ENCODE data around the gene SLC6A3. TPM values are rescaled to one million over a fixed set of nuclear protein-coding genes. Genes with fewer than 3 reads are reported as not detected.

The SLC6A3 gene
- total RNA-seq, 2 donors from 2014 or later, result not detected

DNA sequence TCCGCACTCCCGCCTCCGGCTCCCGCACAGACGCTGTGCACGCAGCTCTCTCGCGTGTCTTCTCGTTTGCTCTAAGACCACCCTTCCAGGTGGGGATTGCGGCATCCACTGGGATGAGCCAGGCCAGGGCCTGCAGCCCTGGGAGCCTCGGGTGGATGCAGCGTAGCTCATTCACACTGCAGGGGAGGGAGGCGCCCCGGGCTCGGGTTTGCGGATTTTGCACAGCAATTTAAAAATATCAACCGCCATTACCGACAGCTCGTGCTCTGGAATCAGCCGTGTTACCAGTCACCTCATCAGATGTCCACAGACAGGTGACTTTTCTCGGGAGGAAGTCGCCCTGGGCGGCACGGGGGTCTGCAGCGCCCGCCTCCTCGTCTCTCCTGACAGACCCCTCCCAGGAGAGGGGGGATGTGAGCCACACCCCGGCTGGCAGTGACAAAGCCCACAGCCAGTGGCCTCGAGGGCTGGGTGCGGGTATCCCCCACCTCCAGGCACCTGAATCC lies 20.8 kb upstream of the SLC6A3 start:
- intact Hi-C loops (cut with DNase I), result no loop called here
- no peak for DNase-seq
- H3K4me1 ChIP-seq, result no peaks in the 10 kb centered on the region
- H3K9ac ChIP-seq (ENCODE audit: low read depth in 2 of 2, low read length in 2 of 2), result no peak overlapping the region
- TF ChIP-seq, protein P1, sequence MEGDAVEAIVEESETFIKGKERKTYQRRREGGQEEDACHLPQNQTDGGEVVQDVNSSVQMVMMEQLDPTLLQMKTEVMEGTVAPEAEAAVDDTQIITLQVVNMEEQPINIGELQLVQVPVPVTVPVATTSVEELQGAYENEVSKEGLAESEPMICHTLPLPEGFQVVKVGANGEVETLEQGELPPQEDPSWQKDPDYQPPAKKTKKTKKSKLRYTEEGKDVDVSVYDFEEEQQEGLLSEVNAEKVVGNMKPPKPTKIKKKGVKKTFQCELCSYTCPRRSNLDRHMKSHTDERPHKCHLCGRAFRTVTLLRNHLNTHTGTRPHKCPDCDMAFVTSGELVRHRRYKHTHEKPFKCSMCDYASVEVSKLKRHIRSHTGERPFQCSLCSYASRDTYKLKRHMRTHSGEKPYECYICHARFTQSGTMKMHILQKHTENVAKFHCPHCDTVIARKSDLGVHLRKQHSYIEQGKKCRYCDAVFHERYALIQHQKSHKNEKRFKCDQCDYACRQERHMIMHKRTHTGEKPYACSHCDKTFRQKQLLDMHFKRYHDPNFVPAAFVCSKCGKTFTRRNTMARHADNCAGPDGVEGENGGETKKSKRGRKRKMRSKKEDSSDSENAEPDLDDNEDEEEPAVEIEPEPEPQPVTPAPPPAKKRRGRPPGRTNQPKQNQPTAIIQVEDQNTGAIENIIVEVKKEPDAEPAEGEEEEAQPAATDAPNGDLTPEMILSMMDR (IDR thresholded peaks at IDR 0.05), result no peak
- H3K27ac ChIP-seq, result no peak overlapping the region
- H3K4me3 ChIP-seq, result no peak overlapping the region
- no peaks in the 10 kb centered on the region for H3K36me3 ChIP-seq
- H3K9me3 ChIP-seq, result no peaks in the 10 kb centered on the region
- no peaks in the 10 kb centered on the region for H3K27me3 ChIP-seq

DNA sequence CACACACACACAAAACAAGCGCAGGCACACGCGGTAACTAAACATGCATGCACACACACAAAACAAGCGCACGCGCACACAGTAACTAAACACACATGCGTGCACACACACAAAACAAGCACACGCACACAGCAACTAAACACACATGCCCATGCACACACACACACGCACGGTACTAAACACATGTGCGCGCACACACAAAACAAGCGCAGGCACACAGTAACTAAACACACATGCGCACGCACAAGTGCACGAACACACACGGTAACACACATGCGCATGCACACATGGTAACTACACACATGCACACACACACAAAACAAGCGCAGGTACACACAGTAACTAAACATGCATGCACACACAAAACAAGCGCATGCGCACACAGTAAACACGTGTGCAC lies 19.9 kb upstream of the SLC6A3 start:
- H3K27ac ChIP-seq, result no peak overlapping the region
- H3K27me3 ChIP-seq, result no peaks in the 10 kb centered on the region
- H3K36me3 ChIP-seq, result no peaks in the 10 kb centered on the region
- no peaks in the 10 kb centered on the region for H3K4me1 ChIP-seq
- TF ChIP-seq, protein P1 (IDR thresholded peaks at IDR 0.05), result no peak
- no peak for DNase-seq
- no peak overlapping the region for H3K9ac ChIP-seq (ENCODE audit: low read depth in 2 of 2, low read length in 2 of 2)
- intact Hi-C loops (cut with DNase I), result no loop called here
- no peak overlapping the region for H3K4me3 ChIP-seq
- H3K9me3 ChIP-seq, result no peaks in the 10 kb centered on the region

DNA sequence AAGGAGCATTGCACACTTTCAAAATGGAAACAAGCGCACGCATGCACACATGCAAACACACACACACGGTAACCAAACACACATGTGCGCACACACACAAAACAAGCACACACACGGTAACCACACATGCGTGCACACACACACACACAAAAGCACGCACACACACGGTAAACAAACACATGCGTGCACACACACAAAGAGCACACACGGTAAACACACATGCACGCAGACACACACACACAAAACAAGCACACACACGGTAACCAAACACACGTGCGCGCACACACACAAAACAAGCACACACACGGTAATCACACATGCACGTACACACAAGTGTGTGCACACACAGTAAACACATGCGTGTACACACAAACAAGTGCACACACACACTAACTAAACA lies 19.3 kb upstream of the SLC6A3 start:
- Histone ChIP-seq H3K9ac (ENCODE audit: low read depth in 2 of 2, low read length in 2 of 2) (no peak overlapping the region), H3K4me1 (no peaks in the 10 kb centered on the region), H3K27me3 (no peaks in the 10 kb centered on the region), H3K9me3 (no peaks in the 10 kb centered on the region), H3K36me3 (no peaks in the 10 kb centered on the region), H3K4me3 (no peak overlapping the region), H3K27ac (no peak overlapping the region)
- DNase-seq, result no peak
- TF ChIP-seq, protein P1 (IDR thresholded peaks at IDR 0.05), result no peak
- intact Hi-C loops (cut with DNase I), result no loop called here

DNA sequence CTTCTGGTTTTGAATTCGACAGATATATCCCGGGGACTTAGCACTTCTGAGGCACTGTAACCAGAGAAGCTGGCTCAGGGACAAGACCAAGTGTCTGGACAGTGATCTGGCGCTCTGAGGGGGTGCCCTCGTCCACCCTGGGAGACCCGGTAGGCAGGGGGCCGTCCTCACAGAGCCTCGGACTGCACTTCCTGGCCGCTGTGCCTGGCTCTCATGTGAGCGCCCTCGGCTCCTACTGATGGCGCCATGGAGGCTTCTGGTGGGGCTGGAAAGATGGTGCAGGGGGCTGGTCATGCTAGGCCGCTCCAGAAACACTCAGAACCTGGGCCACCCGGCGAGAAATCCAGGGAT lies 18.8 kb upstream of the SLC6A3 start:
- H3K9ac ChIP-seq (ENCODE audit: low read depth in 2 of 2, low read length in 2 of 2), result no peak overlapping the region
- H3K27me3 ChIP-seq, result no peaks in the 10 kb centered on the region
- no peak overlapping the region for H3K27ac ChIP-seq
- H3K9me3 ChIP-seq, result no peaks in the 10 kb centered on the region
- no peaks in the 10 kb centered on the region for H3K4me1 ChIP-seq
- no peaks in the 10 kb centered on the region for H3K36me3 ChIP-seq
- no peak for DNase-seq
- intact Hi-C loops (cut with DNase I), result no loop called here
- TF ChIP-seq, protein P1 (IDR thresholded peaks at IDR 0.05), result no peak
- H3K4me3 ChIP-seq, result no peak overlapping the region

DNA sequence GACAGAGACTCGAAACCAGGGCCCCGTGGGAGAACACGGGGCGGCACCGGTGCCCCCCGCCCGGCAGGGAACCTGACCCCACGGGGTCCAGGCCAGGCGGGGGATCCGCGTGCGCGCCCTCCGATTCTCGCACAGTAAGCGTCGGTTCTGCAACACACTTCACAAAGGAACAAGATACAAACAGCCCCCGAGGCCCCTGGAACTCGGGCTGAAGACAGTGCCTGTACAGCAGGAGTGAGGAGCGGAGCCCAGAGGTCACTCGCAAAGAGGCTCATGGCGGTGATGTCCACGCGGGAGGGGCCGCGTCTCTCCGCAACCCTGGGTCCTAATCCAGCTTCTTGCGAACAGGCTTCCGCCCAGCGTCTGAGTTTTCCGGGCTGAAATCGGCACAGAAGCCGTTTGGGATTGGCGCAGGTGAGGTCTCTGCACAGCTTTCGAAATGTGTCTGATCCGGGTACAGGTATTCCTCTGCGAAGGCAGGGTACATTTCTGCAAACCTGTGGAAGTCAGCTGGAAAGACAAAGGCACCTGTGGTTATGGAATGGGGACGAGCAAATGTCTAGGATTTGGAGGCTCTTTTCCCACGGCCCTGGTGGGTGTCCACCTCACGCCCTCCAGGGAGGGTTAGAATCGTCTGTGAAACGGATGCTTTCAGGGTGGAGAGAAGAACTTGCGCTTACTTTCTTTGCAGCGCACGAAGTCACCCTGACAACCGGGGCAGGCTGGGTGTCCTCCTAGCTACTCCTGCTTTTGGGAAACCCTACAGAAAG lies 18.3 kb upstream of the SLC6A3 start:
- DNase-seq, result no peak
- Histone ChIP-seq H3K4me3 (no peak overlapping the region), H3K9ac (ENCODE audit: low read depth in 2 of 2, low read length in 2 of 2) (no peak overlapping the region), H3K36me3 (no peaks in the 10 kb centered on the region), H3K4me1 (no peaks in the 10 kb centered on the region), H3K27ac (no peak overlapping the region), H3K9me3 (no peaks in the 10 kb centered on the region), H3K27me3 (no peaks in the 10 kb centered on the region)
- intact Hi-C loops (cut with DNase I), result no loop called here
- TF ChIP-seq, protein P1 (IDR thresholded peaks at IDR 0.05), result no peak
